Astrocyte (in vitro differentiated cells and primary cell): ENCODE results near the gene GATC.

Experiments
- CTCF ChIP-seq: IDR thresholded peaks from 2 replicates; pipeline ENCODE4 v1.5.1; 2011; ENCODE audit warnings: low read depth, mild to moderate bottlenecking, inconsistent platforms, low read length, moderate library complexity; ENCODE audit not compliant: insufficient read depth
- EZH2 ChIP-seq: IDR thresholded peaks from 2 replicates; pipeline ENCODE4 v1.6.1; 2012; ENCODE audit warnings: mild to moderate bottlenecking, low read length, inconsistent platforms; ENCODE audit not compliant: insufficient read depth

- TF ChIP-seq CTCF (no peak), EZH2 (no peak)
These were observed 20.4 kb upstream of the GATC start for GRCh38 chr12:120425797-120426196.
